HTR-8/SVneo (cell line): Measurements from ENCODE around the gene ALOX15.
A peak's percentile ranks its signal among the peaks of the same experiment; 100 is the strongest.
"Not testable (repeated sequence)": the region's sequence is repeated elsewhere in the genome, so short reads cannot be mapped to it uniquely, and the experiment has no call there.

Experiments used
- DNase-seq: peaks from one replicate; pipeline ENCODE4 v3.0.0; 2011; ENCODE audit warnings: low spot score, mixed read lengths; ENCODE audit not compliant: insufficient read length
- FAIRE-seq: peaks from 2 replicates; lab custom pipeline; 2011; peaks lifted over from hg19 to GRCh38; lab: Jason Lieb, UNC

Gene ALOX15

DNA sequence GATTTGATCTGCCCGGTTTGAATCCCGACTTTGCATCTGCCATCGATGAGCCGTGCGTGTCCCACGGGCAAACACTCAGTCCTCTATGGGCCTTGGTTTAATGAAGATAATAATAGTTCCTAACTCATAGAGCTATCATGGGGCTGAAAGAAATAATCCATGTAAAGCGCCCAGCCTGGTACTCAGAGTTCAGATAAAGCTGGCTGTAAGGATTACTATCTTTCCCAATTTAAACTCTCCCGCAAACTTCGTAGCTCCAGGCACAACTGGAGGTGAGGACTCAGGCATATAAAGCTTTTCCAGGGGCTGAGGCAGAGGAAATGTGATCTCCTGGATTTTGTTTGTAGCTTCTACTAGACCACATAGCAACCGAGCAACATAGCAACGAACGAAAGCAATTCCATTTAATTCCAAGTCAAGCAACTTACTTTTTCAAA is 16.3 kb downstream of the ALOX15 start:
- no peak for FAIRE-seq
- DNase-seq, result no peak

DNA sequence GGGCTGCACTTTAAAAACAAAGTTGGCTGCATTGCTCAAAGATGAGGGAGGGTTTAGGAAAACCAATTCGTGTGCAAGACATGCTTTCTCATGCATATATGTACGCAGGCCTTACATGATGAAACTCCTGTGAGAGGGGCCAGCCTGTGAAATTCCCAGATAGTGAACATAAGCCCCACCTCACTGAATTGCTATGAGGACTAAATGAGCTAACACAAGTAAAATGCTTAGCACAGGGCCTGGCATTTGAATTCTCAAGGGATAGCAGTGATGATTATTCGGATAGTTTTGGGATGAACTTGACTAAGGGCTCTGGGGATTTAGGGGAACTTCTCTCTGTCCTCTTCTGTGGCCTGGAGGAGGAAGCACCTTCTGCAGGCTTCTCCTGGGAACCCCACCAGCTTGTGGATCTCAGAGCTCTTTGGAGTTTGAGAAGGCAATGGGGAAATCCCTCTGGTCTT is 17.0 kb downstream of the ALOX15 start:
- not testable (repeated sequence) for DNase-seq, FAIRE-seq

DNA sequence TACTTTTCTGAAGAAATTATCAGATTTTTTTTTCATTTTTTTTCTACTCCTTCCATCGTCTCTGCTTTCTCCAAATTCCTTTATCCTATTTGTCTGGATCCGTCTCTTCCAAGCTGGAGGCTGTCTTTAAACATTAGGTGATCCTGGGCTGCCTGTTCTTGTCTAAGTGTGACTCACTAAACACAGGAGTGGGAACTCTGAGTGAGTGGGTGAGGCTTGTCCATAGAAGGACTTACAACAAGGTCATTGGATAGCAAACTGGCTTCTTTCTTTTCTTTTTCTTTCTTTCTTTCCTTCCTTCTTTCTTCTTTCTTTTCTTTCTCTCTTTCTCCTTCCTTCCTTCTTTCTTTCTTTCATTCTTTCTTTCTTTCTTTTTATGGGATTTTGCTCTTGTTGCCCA is 18.2 kb downstream of the ALOX15 start:
- DNase-seq (no peak), FAIRE-seq (peak; percentile 52)

DNA sequence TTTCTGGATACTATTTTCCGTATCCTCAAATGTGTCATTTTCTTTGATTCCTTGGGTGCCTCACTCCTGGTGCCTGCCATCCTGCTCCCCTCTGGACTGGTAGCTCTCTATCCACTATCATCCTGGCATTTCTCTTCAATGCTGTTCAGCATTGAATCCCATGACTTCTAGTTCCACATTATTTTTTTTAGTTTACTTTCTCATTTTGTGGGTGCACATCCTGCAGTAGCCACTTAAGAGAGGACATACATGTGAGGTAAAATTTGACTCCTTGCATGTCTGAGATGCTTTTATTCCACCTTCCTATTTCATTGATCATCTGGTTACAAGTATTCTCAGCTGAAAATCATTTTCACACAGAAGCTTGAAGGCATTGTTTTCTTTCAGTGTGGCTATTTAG is 19.1 kb downstream of the ALOX15 start:
- DNase-seq (no peak), FAIRE-seq (no peak)

- no peak for FAIRE-seq
- DNase-seq, result no peak
Measured at GRCh38 chr17:4620531-4621101, 20.9 kb downstream of the ALOX15 start.

DNA sequence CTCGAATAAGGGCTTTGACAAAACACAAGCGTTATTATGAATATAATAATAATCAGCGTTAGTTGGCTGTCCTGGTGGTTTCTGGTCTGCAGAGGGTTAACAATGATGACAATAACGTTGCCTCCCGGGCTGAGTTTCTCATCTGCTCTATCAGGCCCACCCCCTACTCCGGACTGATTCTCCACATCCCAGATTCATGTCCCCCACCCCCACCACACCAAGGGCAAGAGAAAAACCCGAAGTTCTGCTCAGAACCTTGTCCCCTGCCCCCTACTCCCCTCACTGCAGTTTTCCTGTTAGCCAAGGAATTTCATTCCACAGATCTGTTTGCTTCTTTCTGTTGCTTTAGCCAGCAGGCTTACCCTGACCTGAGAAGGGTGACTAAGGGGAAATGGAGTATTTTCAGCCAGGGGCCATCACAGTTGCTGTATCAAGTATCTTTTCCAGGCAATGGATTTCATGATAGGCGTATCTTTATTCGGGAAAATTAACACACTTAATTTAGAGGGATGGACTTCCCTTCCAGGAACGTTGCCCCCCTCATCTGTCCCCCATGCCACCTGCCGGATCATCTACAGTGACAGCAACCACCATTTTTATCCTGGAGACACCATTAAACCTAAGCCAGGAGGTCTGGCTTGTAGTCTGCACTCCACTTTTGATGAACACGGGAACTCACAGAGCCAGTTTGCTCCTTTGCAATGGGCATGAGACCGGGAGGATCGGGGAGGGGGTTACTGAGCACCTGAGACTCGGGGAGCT is 23.7 kb downstream of the ALOX15 start:
- no peak for DNase-seq
- no peak for FAIRE-seq

GRCh38 chr17:4617090-4617489 is 24.4 kb downstream of the ALOX15 start:
- FAIRE-seq (no peak), DNase-seq (no peak)

GRCh38 chr17:4616476-4616875 is 25.0 kb downstream of the ALOX15 start:
- FAIRE-seq (no peak), DNase-seq (no peak)

- no peak for DNase-seq
Measured at GRCh38 chr17:4610656-4611055, 30.8 kb downstream of the ALOX15 start.

DNA sequence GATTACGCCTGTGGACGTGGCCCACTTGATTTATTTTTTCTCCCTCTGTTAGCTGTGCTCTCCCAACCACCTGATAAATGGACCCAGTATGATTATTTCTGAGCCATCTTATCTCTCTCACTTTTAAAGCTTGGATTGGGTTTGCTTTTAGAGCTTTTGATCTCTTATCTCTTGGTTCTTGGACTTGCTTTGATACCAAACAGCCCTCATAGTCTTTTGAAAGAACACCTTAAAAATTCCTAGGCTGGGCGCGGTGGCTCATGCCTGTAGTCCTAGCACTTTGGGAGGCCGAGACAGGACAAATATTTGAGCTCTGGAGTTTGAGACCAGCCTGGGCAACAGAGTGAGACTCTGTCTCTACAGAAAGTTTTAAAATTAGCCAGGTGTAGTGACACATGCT is 31.3 kb downstream of the ALOX15 start:
- DNase-seq, result no peak
- no peak for FAIRE-seq

More at GRCh38 chr17:4610656-4611055, 30.8 kb downstream of the ALOX15 start:
- no peak for FAIRE-seq

DNA sequence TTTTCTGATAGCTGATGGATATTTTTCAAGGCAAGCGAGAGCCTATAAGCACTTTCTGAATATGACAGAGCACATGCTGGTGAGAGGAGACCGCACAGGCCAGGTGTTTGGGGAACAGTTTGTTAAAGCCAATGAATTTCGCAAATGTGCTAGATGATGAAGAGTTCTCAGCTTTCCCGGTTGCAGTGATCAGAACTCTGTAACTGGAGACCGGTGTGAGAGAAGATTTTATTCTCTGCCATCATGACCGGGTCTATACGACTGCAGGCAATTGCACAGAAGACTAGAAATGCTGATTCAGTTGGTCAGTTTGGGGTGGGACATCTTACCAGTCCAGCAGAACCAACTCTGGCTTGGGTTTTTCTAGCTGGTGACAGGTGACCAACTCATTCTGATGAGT is 31.7 kb downstream of the ALOX15 start:
- FAIRE-seq, result no peak
- DNase-seq, result no peak

GRCh38 chr17:4607773-4608187 is 33.7 kb downstream of the ALOX15 start:
- FAIRE-seq (no peak), DNase-seq (no peak)

DNA sequence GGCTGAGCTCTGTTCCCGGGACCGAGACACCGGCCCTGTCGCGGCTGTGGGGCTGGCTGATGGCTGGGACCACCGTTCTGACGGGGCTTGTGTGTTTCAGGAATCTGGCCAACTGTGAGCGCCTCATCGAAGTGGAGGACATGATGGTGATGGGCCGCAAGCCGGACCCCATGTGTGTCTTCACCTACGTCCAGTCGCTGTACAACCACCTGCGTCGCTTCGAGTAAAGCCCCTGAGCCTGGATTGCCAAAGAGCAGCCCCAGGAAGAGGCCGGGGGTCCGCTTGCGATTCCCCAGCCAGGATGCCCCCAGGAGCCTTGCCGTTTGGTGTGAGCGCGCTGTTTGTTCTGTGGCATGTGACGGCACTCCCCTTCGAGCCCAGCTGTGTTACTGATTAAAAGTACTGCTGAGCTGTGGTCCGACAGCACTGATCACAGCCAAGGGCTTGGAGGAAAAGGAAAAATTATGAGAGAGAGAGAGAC is 34.2 kb downstream of the ALOX15 start:
- no peak for FAIRE-seq

DNA sequence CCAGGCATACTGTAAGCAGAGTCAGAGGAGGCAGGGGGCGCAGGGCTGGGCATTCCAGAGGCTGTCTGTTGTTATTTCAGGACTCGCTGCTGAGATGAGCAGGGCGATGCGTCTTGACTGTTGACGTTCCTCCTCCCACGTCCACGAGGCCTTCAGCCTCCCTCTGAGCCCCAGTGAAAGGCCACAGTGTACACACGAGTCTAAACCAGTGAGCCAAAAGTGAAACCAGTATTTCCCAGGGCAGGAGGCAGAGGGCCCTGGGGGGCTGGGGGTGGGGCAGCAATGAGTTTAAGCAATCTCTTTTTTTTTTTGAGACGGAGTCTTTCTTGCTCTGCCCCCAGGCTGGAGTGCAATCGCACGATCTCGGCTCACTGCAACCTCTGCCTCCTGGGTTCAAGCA is 35.7 kb downstream of the ALOX15 start:
- DNase-seq (no peak), FAIRE-seq (no peak)

More for the DNA sequence above, 34.2 kb downstream of the ALOX15 start:
- DNase-seq, result no peak

GRCh38 chr17:4604736-4605135 is 36.7 kb downstream of the ALOX15 start:
- FAIRE-seq, DNase-seq: not testable (repeated sequence)

- FAIRE-seq, result no peak
- no peak for DNase-seq
Measured at GRCh38 chr17:4604111-4604644, 37.3 kb downstream of the ALOX15 start.

- DNase-seq (no peak), FAIRE-seq (no peak)
Measured at GRCh38 chr17:4602041-4602440, 39.4 kb downstream of the ALOX15 start.

- DNase-seq (no peak), FAIRE-seq (no peak)
Measured at GRCh38 chr17:4601326-4601725, 40.2 kb downstream of the ALOX15 start.

DNA sequence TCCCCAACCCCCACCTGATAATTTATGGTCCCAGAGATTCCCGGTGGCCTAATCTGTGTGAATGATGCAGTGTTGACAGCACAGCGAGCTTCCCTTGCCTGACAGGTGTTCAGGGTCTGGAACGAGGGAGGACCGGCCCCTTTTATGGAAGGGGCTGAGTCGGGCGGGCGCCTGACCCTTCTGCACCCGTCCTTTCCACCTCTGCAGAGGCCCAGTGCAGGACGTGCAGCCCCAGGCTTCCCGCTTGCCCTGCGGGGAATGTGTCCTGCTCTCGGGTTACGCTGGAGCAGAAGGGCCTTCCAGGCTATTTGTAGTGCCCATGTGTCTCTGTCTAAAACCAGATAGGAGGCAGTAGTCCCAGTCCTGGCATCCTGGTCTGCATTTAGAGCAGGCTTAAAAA is 40.9 kb downstream of the ALOX15 start:
- FAIRE-seq, result peak; percentile 65

GRCh38 chr17:4599505-4600281 is 41.8 kb downstream of the ALOX15 start:
- no peak for FAIRE-seq
- DNase-seq, result no peak

More for the DNA sequence above, 40.9 kb downstream of the ALOX15 start:
- no peak for DNase-seq
